Mononuclear cell (primary cell): ENCODE measurements around the gene MYRF. TPM values are rescaled to one million over a fixed set of nuclear protein-coding genes. Genes with fewer than 3 reads are reported as not detected.

ENCODE experiments used
- H3K27me3 ChIP-seq: 2 replicates; pipeline ENCODE4 v1.6.0; 2011; ENCODE audit warnings: low read length, control low read depth; ENCODE audit not compliant: insufficient read depth
- H3K4me1 ChIP-seq: 2 replicates; pipeline ENCODE4 v1.5.1; 2011; ENCODE audit warnings: mild to moderate bottlenecking, low read length, control low read depth; ENCODE audit not compliant: insufficient read depth
- H3K4me3 ChIP-seq: 2 replicates; pipeline ENCODE4 v1.5.1; 2011; ENCODE audit warnings: mild to moderate bottlenecking, low read length, moderate library complexity
- H3K9me3 ChIP-seq: 2 replicates; pipeline ENCODE4 v1.5.1; 2011; ENCODE audit warnings: low read depth, mild to moderate bottlenecking, control low read depth, low read length
- total RNA-seq: library from RNA; depleted of rRNA; stranded (reverse); fragments of >200 nt; gene quantifications from one replicate; pipeline ENCODE4 v1.2.3, GENCODE V29; 2012

MYRF gene
- total RNA-seq, 1 donor, result 0.31 TPM

DNA sequence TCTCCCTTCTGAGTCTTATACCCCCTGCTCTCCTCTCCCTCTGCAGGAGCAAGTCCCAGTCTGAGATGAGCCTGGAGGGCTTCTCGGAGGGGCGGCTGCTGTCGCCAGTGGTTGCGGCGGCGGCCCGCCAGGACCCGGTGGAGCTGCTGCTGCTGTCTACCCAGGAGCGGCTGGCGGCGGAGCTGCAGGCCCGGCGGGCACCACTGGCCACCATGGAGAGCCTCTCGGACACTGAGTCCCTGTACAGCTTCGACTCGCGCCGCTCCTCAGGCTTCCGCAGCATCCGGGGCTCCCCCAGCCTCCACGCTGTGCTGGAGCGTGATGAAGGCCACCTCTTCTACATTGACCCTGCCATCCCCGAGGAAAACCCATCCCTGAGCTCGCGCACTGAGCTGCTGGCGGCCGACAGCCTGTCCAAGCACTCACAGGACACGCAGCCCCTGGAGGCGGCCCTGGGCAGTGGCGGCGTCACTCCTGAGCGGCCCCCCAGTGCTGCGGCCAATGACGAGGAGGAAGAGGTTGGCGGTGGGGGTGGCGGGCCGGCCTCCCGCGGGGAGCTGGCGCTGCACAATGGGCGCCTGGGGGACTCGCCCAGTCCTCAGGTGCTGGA is 8.8 kb upstream of the MYRF start:
- Histone ChIP-seq H3K4me3 (no peak overlapping the region), H3K9me3 (no peaks in the 10 kb centered on the region)

DNA sequence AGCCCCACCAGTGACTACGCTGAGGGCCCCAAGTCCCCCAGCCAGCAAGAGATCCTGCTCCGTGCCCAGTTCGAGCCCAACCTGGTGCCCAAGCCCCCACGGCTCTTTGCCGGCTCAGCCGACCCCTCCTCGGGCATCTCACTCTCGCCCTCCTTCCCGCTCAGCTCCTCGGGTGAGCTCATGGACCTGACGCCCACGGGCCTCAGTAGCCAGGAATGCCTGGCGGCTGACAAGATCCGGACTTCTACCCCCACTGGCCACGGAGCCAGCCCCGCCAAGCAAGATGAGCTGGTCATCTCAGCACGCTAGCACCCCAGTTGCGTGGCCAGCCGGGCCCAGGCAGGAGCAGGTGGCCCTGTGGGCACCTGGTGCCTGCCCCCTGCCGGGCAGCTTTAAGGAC is 8.3 kb upstream of the MYRF start:
- Histone ChIP-seq H3K4me1 (no peaks in the 10 kb centered on the region), H3K4me3 (no peak overlapping the region), H3K9me3 (no peaks in the 10 kb centered on the region), H3K27me3 (no peaks in the 10 kb centered on the region)

More for the DNA sequence above, 8.8 kb upstream of the MYRF start:
- Histone ChIP-seq H3K4me1 (no peaks in the 10 kb centered on the region), H3K27me3 (no peaks in the 10 kb centered on the region)

DNA sequence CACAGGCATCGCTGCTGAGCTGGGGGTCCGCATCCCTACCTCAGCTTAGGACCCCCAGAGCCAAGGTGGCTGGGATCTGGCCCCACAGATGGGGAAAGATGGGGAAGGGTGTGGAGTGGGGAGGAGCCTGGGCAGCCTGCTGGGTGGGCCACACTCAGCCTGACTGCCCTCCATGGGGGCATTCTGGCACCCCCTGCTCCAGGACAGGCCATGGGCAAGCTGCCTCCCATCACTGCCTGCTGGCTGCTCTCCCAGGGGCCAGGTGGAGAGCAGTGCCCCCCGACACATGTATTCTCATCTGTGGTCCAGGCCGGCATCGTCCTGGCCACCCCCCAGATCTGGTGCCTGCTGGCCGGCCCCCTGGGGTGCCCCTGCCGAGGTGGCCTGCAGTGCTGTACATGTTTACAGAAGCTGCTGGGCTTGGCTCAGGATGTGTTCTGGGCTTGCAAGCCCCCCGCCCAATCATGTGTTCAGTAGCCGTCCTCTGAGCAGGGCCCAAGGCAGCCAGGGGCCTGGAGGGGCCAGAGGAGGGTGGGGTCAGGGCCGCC is 7.8 kb upstream of the MYRF start:
- Histone ChIP-seq H3K4me1 (no peaks in the 10 kb centered on the region), H3K27me3 (no peaks in the 10 kb centered on the region), H3K9me3 (no peaks in the 10 kb centered on the region), H3K4me3 (no peak overlapping the region)

GRCh38 chr11:61745781-61746441 is 6.5 kb upstream of the MYRF start:
- peaks cover 1% of the 10 kb centered on the region for H3K27me3 ChIP-seq
- no peak overlapping the region for H3K4me3 ChIP-seq
- H3K4me1 ChIP-seq, result no peaks in the 10 kb centered on the region
- H3K9me3 ChIP-seq, result no peaks in the 10 kb centered on the region

DNA sequence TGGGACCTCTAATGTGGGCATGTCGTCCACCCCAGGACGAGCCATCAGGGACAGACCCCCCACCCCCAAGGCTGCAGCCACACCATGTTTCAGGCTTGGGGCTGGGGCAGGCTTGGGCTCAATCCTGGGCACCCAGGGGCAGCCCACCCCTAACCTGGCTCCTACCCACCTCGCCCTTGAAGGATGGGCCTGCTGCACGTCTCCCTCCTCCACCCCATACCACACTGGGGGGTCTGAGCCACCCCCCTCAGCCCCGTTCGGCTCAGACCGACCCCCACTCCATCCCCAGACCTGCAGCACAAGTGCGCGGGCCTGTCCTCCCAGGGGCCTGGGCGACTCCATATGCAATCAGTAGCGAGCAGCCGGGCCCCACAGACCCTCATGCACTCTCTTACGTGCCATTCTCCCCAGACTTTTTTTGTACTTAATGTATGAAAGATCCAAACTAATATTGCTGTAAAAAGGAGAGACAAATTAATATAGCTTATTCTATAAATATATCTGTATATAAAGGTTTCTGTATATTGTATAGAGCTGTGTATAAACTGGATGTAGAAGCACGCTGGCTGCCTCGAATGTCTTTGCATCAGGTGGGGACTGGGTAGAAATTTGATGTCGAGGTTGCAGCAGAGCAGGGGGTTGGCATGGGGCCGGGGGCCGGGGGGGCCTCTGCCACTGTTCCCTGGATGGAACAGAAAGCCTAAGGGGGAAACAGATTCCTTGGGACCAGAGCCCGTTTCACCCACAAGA is 5.8 kb upstream of the MYRF start:
- Histone ChIP-seq H3K9me3 (no peaks in the 10 kb centered on the region), H3K4me3 (no peak overlapping the region), H3K4me1 (no peaks in the 10 kb centered on the region), H3K27me3 (peaks cover 8% of the 10 kb centered on the region)

DNA sequence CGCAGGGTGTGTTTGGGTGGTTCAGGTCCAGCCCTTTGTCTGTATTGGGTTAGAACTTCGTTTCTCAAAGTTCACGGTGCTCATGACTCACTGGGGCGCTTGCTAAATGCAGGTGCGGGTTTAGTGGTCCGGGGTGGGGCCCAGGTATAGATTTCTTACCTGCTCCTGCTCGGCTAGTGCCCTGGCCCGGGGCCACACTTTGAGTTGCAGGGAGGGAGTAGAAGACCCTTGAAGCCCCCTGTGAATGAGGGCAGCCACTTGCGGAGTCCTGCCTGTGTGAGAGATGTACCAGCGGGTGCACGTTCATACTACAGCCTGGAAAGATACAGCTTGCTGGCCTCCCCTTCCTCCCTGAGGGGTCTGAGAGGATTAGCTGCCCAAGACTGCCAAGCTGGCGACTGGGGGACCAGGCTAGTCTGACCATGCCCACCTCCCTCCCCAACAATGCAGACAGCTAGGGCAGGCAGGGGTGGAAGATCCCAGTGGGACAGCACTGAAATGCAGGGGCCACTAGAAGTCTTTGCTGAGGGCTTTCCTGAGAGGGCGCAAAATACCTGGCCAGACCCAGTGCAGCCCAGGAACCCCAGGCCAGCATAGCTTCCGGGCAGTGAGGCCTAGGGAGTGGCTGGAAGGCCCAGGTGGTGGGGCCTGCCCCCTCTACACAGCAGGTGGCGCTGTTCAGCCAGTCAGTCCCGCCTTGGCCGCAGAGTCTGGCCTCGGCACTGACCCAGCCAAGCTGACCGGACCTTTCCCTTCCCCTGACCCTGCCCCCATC is 5.1 kb upstream of the MYRF start:
- Histone ChIP-seq H3K27me3 (peaks cover 13% of the 10 kb centered on the region), H3K4me1 (peaks cover 4% of the 10 kb centered on the region), H3K9me3 (no peaks in the 10 kb centered on the region), H3K4me3 (no peak overlapping the region)

GRCh38 chr11:61747967-61748285 is 4.5 kb upstream of the MYRF start:
- H3K9me3 ChIP-seq, result no peaks in the 10 kb centered on the region
- no peak overlapping the region for H3K4me3 ChIP-seq
- H3K27me3 ChIP-seq, result peaks cover 16% of the 10 kb centered on the region
- H3K4me1 ChIP-seq, result peaks cover 8% of the 10 kb centered on the region

DNA sequence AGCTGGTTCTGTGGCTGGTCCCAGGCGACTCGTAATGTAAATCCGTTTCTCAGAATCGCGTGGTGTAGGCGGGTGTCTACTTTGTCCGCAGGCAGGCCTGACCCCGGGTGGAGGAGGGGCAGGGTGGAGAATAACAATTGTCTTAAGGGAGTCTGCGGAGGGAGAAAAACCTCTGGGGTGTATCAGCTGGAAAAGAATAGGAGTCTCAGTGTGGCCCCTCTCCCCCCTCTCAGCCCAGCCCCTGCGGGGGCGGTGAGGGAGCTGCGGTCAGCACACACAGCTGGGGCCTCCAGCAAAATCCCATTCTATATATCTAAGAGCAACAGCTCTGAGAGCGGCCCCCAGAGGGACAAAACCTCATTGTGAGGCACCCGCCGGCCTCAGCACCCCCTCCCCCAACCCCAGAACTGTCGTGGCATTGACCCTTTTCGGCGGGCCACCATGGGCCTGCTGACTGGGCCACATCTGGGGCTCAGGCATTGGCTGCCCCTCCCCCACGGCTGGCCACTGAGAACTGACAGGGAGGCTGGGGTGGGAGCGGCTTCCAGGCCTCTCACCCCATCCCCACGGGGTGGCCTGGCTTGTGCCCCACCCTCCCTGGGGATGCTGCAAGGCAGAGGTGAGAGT is 2.7 kb upstream of the MYRF start:
- Histone ChIP-seq H3K4me3 (no peak overlapping the region), H3K9me3 (no peaks in the 10 kb centered on the region), H3K27me3 (peaks cover 22% of the 10 kb centered on the region), H3K4me1 (peaks cover 10% of the 10 kb centered on the region)

- peaks cover 10% of the 10 kb centered on the region for H3K4me1 ChIP-seq
- H3K9me3 ChIP-seq, result no peaks in the 10 kb centered on the region
- H3K4me3 ChIP-seq, result no peak overlapping the region
- H3K27me3 ChIP-seq, result peaks cover 22% of the 10 kb centered on the region
Observed at GRCh38 chr11:61750631-61751273, 1.7 kb upstream of the MYRF start.

DNA sequence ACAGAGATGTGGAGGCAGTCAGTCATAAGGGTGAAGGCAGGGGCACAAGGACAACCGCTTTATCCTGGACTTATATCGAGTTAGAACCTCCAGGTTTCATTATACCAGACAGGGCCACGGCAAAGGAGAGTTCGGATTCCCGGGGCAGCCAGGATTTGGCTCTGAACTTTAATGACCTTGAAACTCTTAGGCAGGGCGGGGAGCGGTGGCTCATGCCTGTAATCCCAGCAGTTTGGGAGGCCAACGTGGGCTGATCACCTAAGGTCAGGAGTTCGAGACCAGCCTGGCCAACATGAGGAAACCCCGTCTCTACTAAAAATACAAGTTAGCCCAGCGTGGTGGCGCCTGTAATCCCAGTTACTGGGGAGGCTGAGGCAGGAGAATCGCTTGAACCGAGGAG is 1.1 kb upstream of the MYRF start:
- Histone ChIP-seq H3K4me3 (no peak overlapping the region), H3K27me3 (peaks cover 22% of the 10 kb centered on the region), H3K9me3 (no peaks in the 10 kb centered on the region), H3K4me1 (peaks cover 10% of the 10 kb centered on the region)

GRCh38 chr11:61752925-61753521 is 587 bp downstream of the MYRF start:
- Histone ChIP-seq H3K9me3 (no peaks in the 10 kb centered on the region), H3K4me3 (no peak overlapping the region), H3K27me3 (peaks cover 22% of the 10 kb centered on the region), H3K4me1 (peaks cover 10% of the 10 kb centered on the region)

- Histone ChIP-seq H3K4me1 (peaks cover 10% of the 10 kb centered on the region), H3K27me3 (peaks cover 22% of the 10 kb centered on the region), H3K9me3 (no peaks in the 10 kb centered on the region), H3K4me3 (no peak overlapping the region)
Observed at GRCh38 chr11:61753672-61754071, 1.2 kb downstream of the MYRF start.

DNA sequence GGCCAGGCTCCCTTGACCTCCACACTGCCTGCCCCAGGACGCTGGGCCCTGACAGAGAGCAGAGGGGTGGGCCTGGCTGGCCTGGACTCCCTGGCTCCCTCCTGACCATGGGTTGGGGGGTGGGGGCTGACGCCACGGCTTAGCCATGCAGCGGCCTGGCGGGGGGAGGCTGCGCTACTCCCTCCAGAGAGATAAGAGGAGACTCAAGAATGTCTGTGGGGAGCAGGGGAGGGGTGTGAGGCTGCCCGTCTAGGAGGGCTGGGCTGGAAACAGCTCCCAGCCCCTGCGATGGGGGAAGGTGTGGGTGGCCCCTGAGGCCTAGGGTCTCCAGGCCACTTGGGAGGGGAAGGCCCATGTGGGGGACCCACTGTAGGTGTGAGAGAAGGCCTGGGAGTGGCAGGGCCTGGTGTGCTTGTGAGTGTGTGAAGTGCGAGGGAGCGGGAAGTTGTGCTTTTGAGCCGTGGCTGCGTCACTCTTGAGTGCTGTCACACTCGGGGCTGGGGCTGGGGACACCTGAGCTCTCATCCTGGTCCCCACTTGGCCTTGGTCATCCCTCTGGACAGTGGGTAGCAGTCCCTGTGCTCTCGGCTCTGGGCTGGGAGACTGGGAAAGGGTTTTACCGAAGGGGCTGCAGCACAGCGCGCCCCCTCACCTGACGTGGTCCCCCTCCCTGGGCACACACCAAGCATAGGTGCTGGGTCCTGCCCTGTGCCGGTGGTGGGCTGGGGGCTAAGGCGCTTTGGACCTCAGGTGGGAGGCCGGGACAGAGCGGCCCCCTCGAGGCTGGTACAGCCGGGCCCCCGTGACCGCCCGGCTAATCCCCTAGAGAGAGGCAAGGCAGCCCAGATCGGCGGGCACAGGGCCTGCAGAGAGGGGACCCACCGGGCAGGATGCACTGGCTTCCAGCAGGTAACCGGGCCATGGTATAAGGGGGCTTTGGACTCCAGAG is 2.4 kb downstream of the MYRF start:
- no peak overlapping the region for H3K4me3 ChIP-seq
- peaks cover 10% of the 10 kb centered on the region for H3K4me1 ChIP-seq
- H3K27me3 ChIP-seq, result peaks cover 22% of the 10 kb centered on the region
- H3K9me3 ChIP-seq, result no peaks in the 10 kb centered on the region
